GM12872 (cell line): Measurements from ENCODE around the gene SFSWAP.

Experiments used
- CTCF ChIP-seq: IDR thresholded peaks from 3 replicates; pipeline ENCODE4 v1.5.1; 2011; ENCODE audit warnings: low read depth, mild to moderate bottlenecking, low read length, moderate library complexity; ENCODE audit not compliant: insufficient read depth

SFSWAP gene

DNA sequence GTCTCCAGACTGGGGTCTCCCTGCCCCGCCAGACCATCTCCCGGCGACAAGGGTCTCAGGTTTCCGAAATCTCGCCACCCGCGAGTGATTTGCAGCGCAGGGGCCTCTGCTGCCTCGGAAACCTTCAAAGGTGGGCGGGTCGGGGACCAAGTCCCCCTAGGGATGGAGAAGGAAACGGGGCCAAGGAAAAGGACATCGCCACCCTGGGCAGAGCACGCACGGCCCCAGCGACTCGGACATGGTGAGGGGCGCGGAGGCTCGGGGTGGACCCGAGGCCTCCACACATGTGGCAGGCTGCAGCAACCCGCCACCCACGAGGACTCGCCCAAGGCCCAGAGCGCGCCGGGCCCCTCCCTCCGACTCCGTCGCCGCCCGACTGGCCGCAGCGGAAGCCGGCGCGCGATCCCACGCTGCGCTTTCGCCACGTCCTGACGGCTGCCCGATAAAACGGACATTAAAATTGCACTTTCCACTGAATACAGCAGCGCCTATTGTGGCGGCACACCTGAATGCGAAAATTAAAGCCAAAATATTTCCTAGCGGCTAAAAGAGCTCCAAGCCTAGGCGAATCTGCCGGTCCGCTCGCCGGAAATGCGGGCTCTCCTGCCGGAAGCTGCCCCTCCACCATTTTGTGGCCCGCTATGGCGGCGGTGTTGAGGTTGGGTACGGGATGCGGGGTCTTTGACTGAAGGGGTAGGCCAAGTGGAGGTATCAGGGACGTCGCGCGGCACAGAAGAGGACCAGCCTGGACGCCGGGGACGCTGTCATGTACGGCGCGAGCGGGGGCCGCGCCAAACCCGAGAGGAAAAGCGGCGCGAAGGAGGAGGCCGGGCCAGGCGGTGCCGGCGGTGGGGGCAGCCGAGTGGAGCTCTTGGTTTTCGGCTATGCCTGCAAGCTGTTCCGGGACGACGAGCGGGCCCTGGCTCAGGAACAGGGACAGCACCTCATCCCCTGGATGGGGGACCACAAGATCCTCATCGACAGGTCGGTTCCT lies at the start of gene SFSWAP:
Gene SFSWAP (plus strand): TSS at position 627 of the 994 bp plus-strand sequence. CDS start 140 bp downstream, at position 767.
- no peak for TF ChIP-seq CTCF

DNA sequence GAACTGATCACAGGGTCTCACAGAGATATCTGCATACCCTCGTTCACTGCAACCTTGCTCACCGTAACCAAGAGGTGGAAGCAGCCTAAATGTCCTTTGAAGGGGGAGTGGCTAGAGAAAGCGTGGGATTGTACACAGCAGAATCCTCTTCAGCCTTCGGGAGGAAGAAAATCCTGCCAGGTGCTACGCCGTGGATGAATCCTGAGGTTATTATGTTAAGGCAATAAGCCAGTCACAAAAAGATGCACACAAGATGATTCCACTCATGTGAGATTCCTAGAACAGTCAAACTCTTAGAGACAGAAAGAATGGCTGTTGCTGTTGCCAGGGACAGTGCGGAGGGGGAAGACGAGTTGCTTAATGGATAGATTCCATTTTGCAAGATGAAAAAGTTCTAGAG lies 39.6 kb upstream of the SFSWAP start:
- TF ChIP-seq CTCF = no peak

DNA sequence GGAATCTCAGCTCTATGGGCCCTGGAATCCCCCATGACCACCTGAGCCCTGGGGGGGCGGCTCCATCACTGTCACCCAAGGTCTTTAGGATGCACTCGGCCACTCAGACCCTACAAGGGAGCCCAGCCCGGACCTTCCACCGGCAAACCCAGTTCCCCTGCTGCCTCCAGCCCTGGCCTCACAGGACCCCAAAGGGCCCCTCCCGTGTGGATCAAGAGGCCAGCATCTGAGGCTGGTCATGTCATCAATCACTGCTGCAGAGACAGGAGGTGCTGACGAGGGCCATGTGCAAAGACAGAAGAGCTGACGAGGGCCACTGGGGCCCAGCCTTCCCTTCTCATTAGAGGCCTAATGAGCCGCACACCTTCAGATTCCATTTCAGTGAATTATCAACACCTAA lies 39.0 kb upstream of the SFSWAP start:
- TF ChIP-seq CTCF = no peak

DNA sequence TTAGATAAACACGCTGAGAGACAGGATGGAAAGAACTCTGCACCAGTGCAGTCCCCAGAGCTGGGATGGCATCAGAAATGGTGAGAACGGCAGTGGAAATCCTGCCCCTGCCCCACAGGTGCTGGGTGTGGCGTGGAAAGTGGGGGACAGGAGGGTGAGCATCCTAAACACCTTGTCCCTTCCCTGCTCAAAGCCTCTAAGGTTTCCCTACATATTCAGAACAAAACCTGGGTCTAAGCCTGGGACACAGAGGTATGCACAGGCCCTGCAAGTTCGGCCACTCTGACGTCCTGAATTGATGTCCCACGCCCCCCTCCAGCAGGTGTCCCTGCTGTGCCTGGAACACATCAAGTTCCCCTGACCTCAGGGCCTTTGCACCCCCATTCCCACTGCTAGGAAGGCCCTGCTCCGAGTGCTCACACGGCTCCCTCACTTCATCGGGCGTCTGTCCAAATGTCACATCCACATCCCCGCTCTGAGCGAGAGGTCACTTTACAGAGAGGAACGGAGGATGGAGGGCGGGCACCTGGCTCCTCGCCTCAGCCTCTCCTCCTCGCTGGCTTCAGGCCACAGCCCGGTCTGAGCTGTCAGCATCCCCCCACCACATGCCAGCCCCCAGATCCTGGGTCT lies 38.5 kb upstream of the SFSWAP start:
- TF ChIP-seq CTCF = no peak

- TF ChIP-seq CTCF = no peak
Observed at GRCh38 chr12:131672941-131673887, 37.7 kb upstream of the SFSWAP start.

DNA sequence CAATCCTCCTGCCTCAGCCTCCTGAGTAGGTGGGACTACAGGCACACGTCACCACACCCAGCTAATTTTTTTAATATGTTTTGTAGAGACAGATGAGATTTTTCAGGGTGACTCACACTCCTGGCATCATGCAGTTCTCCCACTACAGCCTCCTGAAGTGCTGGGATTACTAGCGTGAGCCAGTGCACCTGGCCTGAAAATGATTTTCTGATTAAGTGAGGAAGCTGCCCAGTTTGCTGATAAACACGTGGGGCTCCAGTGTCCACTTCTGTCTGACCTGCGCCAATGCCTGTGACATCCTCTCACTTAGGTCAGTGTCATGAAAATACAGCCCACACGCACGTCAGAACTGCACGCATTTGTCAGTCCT lies 37.0 kb upstream of the SFSWAP start:
- TF ChIP-seq CTCF = no peak
